Astrocyte of the cerebellum (primary cell): ENCODE results near the gene ST3GAL4.

Experiments used
- DNase-seq: peaks from one replicate; pipeline ENCODE4 v3.0.0-alpha.2; 2011; ENCODE audit warnings: low read depth
- H3K4me3 ChIP-seq: 2 replicates; pipeline ENCODE4 v1.5.1; 2011; ENCODE audit warnings: mild to moderate bottlenecking, low read depth, low read length, moderate library complexity
- CTCF ChIP-seq: IDR thresholded peaks from 2 replicates; pipeline ENCODE4 v1.5.1; 2012; ENCODE audit warnings: low read length, low read depth, moderate library complexity, mild to moderate bottlenecking; ENCODE audit errors: missing control alignments
- in situ Hi-C: cut with HindIII; loops from 2 replicates; pipeline ENCODE4 v1.10.0; 2017; ENCODE audit warnings: low sequenced_read_pairs

Gene ST3GAL4

GRCh38 chr11:126405374-126405773 is 49.9 kb downstream of the ST3GAL4 start:
- in situ Hi-C loops, result no loop called here
- no peak overlapping the region for H3K4me3 ChIP-seq
- no peak for DNase-seq
- no peak for TF ChIP-seq CTCF

GRCh38 chr11:126405906-126406305 is 50.4 kb downstream of the ST3GAL4 start:
- no peak for DNase-seq
- no peak overlapping the region for H3K4me3 ChIP-seq
- in situ Hi-C loops, result no loop called here
- no peak for TF ChIP-seq CTCF

- no peak for DNase-seq
- H3K4me3 ChIP-seq, result no peak overlapping the region
- TF ChIP-seq CTCF, result no peak
- in situ Hi-C loops, result no loop called here
Measured at GRCh38 chr11:126406368-126406767, 50.9 kb downstream of the ST3GAL4 start.

GRCh38 chr11:126407101-126407521 is 51.6 kb downstream of the ST3GAL4 start:
- in situ Hi-C loops, result no loop called here
- DNase-seq, result no peak
- no peak overlapping the region for H3K4me3 ChIP-seq
- no peak for TF ChIP-seq CTCF

GRCh38 chr11:126407682-126408288 is 52.3 kb downstream of the ST3GAL4 start:
- DNase-seq, result no peak
- in situ Hi-C loops, result no loop called here
- no peak for TF ChIP-seq CTCF
- H3K4me3 ChIP-seq, result no peak overlapping the region

- no peak overlapping the region for H3K4me3 ChIP-seq
- in situ Hi-C loops, result no loop called here
- no peak for TF ChIP-seq CTCF
- DNase-seq, result no peak
Measured at GRCh38 chr11:126408496-126408895, 53.0 kb downstream of the ST3GAL4 start.
